Measurements from ENCODE around the gene CBY2. TPM values are rescaled to one million over a fixed set of nuclear protein-coding genes. Genes with fewer than 3 reads are reported as not detected.

Gene CBY2
- total and polyA plus RNA-seq, 2 experiments from 2014 or later, result 0.15 to 0.42 TPM

DNA sequence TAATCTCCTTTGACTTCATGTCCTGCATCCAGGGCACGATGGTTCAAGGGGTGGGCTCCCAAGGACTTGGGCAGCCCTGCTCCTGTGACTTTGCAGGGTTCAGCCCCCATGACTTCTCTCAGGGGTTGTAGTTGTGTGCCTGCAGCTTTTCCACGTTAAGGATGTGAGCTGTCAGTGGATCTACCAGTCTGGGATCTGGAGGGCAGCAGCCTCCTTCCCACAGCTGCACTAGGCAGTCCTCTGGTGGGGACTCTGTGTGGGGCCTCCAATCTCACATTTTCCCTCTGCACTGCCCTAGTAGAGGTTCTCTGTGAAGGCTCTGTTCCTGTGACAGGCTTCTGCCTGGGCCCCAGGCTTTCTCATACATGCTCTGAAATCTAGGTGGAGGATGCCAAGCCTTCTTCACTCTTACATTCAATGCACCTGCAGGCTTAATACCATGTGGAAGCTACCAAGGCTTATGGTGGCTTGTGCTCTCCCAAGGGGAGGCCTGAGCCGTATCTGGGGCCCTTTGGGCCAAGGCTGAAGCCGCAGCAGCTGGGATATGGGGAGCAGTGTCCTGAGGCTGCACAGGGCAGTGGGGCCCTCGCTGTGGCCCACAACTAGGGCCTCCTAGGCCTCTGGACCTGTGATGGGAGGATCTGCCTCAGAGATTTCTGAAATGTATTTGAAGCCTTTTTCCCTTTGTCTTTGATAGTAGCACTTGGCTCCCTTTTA, 47.3 kb upstream of the CBY2 start (continued):
- TF ChIP-seq ZNF331 (CRISPR knock-in tag; IDR thresholded peaks at IDR 0.05; ENCODE audit: low read depth), result no peak
- TF ChIP-seq REST (IDR thresholded peaks at IDR 0.05; ENCODE audit: unreplicated experiment), result no peak
- TF ChIP-seq, protein P1, sequence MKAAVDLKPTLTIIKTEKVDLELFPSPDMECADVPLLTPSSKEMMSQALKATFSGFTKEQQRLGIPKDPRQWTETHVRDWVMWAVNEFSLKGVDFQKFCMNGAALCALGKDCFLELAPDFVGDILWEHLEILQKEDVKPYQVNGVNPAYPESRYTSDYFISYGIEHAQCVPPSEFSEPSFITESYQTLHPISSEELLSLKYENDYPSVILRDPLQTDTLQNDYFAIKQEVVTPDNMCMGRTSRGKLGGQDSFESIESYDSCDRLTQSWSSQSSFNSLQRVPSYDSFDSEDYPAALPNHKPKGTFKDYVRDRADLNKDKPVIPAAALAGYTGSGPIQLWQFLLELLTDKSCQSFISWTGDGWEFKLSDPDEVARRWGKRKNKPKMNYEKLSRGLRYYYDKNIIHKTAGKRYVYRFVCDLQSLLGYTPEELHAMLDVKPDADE (IDR thresholded peaks at IDR 0.05), result no peak
- no peak for TF ChIP-seq ZNF114 (CRISPR knock-in tag; IDR thresholded peaks at IDR 0.05)
- no peak for TF ChIP-seq CREB1 (CRISPR knock-in tag; IDR thresholded peaks at IDR 0.05; ENCODE audit: low read depth)
- no peak for TF ChIP-seq NANOG (IDR thresholded peaks at IDR 0.05; ENCODE audit: borderline replicate concordance)

DNA sequence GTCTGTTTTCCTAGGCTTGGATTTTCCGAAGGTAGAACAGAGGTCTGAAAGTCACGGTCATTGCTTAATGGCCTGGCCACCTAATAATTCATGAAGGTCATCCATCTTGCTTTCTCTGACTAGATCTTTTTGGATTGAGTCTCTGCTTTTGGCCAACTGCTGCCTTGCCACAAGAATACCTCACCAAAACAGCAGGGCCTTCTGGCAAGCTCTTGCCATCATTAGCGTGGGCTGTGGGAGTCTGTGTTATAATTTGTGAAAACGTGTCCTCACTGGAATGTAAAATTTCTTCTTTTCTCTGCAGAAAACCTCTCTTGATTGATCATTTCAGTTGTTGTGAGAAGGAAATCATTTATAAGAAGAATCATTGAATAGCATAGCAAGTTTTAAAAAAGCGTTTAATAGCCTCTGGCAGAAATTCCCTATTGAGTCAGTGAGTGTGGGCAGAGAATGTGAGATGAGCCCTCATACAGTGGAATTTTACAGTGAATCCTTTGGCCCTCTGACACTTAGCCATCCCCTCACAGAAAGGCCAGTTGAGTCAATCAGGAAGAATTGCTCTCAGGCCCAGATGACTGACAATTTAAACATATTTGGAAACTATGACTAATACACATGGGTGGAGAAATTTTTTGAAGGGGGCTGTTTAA, 43.4 kb upstream of the CBY2 start:
- Histone ChIP-seq H3K27ac (ENCODE audit: low read depth) (no peak overlapping the region), H4K20me1 (replicated peaks; ENCODE audit: insufficient read depth) (no peaks in the 10 kb centered on the region), H3K4me2 (no peak overlapping the region), H3K4me3 (no peak overlapping the region), H2AFZ (no peak overlapping the region), H3K4me1 (ENCODE audit: insufficient read depth) (no peaks in the 10 kb centered on the region), H3K36me3 (ENCODE audit: insufficient read depth) (no peaks in the 10 kb centered on the region), H3K27me3 (ENCODE audit: insufficient read depth) (no peaks in the 10 kb centered on the region), H3F3A (replicated peaks; ENCODE audit: low read depth) (no peaks in the 10 kb centered on the region), H3K79me2 (replicated peaks; ENCODE audit: insufficient read depth) (no peaks in the 10 kb centered on the region), H3K9me2 (ENCODE audit: insufficient read depth) (peaks cover 3% of the 10 kb centered on the region; the same call in 1 of the 2 replicates)
- TF ChIP-seq ZNF331 (CRISPR knock-in tag; IDR thresholded peaks at IDR 0.05; ENCODE audit: low read depth) (no peak), JUNB (IDR thresholded peaks at IDR 0.05; ENCODE audit: unreplicated experiment) (no peak), POLR2AphosphoS5 (IDR thresholded peaks at IDR 0.05; ENCODE audit: low read depth) (no peak)
- no peak overlapping the region for H3K4me3 Mint-ChIP-seq
- no peaks in the 10 kb centered on the region for H3K36me3 Mint-ChIP-seq (ENCODE audit: low read depth)
- ATAC-seq, result no peak
- no peak overlapping the region for H3K27ac Mint-ChIP-seq
- no peaks in the 10 kb centered on the region for H3K4me1 Mint-ChIP-seq
- no peaks in the 10 kb centered on the region for H3K27me3 Mint-ChIP-seq (ENCODE audit: insufficient read depth, low read depth, poor library complexity)
- peaks cover 6% of the 10 kb centered on the region; the same call in 2 of the 3 replicates for H3K9me3 Mint-ChIP-seq
- no peak for DNase-seq (ENCODE audit: low spot score)
